GM18498 (cell line): ENCODE results near the gene PARP12.

ENCODE experiments used
- ATAC-seq: cut with Tn5 transposase; IDR thresholded peaks from one replicate; pipeline ENCODE4 v1.9.1; 2021; ENCODE audit warnings: mild to moderate bottlenecking, moderate library complexity; ENCODE audit not compliant: unreplicated experiment

PARP12 gene

GRCh38 chr7:140017034-140017433, 45.7 kb downstream of the PARP12 start:
- ATAC-seq, result no peak

GRCh38 chr7:140016540-140016939, 46.2 kb downstream of the PARP12 start:
- no peak for ATAC-seq

- no peak for ATAC-seq
Measured at GRCh38 chr7:140015471-140015970, 47.2 kb downstream of the PARP12 start.

GRCh38 chr7:140014123-140014522, 48.6 kb downstream of the PARP12 start:
- no peak for ATAC-seq

GRCh38 chr7:140013676-140014075, 49.1 kb downstream of the PARP12 start:
- no peak for ATAC-seq

- ATAC-seq, result no peak
Measured at GRCh38 chr7:140010194-140010895, 52.4 kb downstream of the PARP12 start.

GRCh38 chr7:140009735-140010134, 53.0 kb downstream of the PARP12 start:
- no peak for ATAC-seq

GRCh38 chr7:140008755-140009610, 53.8 kb downstream of the PARP12 start:
- no peak for ATAC-seq

- no peak for ATAC-seq
Measured at GRCh38 chr7:140007051-140007690, 55.6 kb downstream of the PARP12 start.

- ATAC-seq, result no peak
Measured at GRCh38 chr7:140006600-140006999, 56.2 kb downstream of the PARP12 start.

- ATAC-seq, result no peak
Measured at GRCh38 chr7:140005754-140006503, 56.8 kb downstream of the PARP12 start.

- ATAC-seq, result no peak
Measured at GRCh38 chr7:140005341-140005740, 57.4 kb downstream of the PARP12 start.

GRCh38 chr7:140004672-140005071, 58.1 kb downstream of the PARP12 start:
- ATAC-seq, result no peak

- no peak for ATAC-seq
Measured at GRCh38 chr7:140003913-140004382, 58.8 kb downstream of the PARP12 start.

GRCh38 chr7:140000666-140001268, 62.0 kb downstream of the PARP12 start:
- no peak for ATAC-seq

- no peak for ATAC-seq
Measured at GRCh38 chr7:139999516-139999915, 63.2 kb downstream of the PARP12 start.

- no peak for ATAC-seq
Measured at GRCh38 chr7:139998572-139998971, 64.2 kb downstream of the PARP12 start.

GRCh38 chr7:139995017-139995915, 67.5 kb downstream of the PARP12 start:
- no peak for ATAC-seq

GRCh38 chr7:139994356-139994755, 68.4 kb downstream of the PARP12 start:
- ATAC-seq, result no peak
